CMK (cell line): ENCODE results near the gene CCSER1.

Experiments
- DNase-seq: peaks from one replicate; pipeline ENCODE4 v3.0.0-alpha.2; 2010; ENCODE audit warnings: low read depth

CCSER1 gene

DNA sequence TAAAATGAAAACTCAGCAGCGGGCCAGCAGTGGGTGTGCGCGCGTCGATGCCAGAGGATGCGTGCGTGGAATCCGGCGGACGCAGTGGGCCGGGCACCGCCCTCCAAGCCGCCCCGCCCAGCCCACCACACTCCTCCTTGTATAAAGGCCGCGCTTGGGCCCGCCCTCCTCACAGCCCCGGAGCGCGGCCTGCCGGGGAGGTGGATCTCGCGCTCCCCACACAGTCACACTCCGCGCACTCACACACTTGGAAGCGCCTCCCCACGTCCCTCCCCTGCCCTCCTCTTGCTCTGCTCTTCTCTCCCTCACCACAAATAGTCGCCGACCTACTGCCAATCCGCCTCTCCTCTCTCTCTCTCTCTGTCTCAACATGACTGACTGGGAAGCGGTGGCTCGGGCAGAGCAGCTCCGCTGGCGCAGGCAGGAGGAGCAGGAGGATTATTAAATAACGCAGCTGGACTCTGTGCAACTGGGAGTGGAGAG lies at the start of gene CCSER1:
Gene CCSER1 (plus strand): TSS at position 172 of the 483 bp plus-strand sequence.
- DNase-seq: no peak

GRCh38 chr4:90078440-90078839 lies 48.8 kb upstream of the CCSER1 start:
- no peak for DNase-seq

- no peak for DNase-seq
Measured at GRCh38 chr4:90080116-90080515, 47.1 kb upstream of the CCSER1 start.

DNA sequence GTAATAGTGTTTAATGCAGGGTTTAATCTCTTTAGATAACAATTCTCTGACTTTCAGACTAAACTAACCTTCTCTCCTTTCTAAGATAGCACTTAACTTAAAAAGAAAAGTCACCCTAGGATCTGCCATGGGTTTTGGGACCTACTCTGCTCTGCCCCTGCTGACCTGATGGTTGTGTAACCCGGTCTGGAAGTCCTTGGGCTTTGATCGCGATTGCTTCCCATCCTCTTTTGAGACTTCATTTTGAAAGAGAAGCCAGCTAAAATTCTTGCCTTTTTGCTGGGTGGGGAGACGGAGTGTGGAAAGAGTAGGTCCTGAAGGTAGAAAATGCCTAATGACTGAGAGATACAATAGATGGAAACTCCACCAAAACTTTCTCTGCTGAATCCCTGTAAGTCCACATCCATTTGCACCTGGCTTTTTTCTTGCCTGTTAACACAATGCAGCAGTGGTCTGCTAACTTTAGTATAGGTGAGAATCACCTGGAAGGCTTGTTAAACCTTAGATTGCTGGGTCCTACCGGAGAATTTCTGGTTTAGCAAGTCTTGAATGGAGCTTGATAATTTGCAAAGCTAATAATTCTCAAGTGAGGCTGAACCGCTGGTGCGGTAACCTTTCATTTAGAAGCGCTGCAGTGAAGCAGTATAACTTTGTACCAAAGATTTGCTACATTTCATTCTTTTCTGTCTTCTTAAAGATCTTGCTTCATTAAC lies 45.6 kb upstream of the CCSER1 start:
- DNase-seq: no peak

DNA sequence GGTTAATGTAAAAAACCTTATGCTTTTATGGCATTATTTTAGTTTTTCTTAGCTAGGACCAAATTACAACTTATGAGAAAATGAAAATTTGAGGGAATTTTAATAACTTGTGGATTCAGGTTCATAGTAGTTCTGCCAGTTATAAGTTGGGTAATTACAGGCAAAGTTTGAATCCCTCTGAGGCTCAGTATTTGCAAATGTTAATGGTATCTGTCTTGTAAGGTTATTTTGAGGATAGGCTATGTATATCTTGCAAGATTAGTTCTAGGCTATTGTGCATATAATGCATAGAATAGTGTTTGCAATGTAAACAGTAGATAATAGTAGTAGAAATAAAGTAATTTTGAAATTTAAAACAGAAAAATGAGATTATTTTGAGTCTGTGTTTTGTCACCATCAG lies 44.7 kb upstream of the CCSER1 start:
- DNase-seq: no peak

- DNase-seq: no peak
Measured at GRCh38 chr4:90084277-90084966, 42.8 kb upstream of the CCSER1 start.

- no peak for DNase-seq
Measured at GRCh38 chr4:90084967-90085295, 42.3 kb upstream of the CCSER1 start.

GRCh38 chr4:90093526-90093925 lies 33.7 kb upstream of the CCSER1 start:
- no peak for DNase-seq

- no peak for DNase-seq
Measured at GRCh38 chr4:90095000-90095399, 32.2 kb upstream of the CCSER1 start.

DNA sequence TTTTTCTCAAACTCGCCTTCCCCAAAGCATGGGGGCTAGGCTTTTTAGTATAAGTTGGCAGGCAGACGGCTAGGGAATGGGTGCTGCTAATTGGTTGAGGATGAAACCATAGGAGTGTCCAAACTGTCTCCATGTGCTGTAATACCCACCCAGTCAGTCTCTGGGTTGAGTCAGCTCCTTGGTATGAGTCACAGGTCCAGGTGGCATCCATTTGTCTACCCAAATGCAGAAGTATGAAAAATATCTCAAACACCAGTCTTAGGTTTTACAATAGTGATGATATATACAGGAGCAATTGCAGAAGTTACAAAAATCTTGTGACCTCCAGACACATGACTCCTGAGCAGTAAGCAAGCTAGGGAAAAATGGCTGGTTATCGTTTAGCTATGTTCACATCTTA lies 27.4 kb upstream of the CCSER1 start:
- DNase-seq: no peak

- no peak for DNase-seq
Measured at GRCh38 chr4:90103991-90104390, 23.2 kb upstream of the CCSER1 start.

DNA sequence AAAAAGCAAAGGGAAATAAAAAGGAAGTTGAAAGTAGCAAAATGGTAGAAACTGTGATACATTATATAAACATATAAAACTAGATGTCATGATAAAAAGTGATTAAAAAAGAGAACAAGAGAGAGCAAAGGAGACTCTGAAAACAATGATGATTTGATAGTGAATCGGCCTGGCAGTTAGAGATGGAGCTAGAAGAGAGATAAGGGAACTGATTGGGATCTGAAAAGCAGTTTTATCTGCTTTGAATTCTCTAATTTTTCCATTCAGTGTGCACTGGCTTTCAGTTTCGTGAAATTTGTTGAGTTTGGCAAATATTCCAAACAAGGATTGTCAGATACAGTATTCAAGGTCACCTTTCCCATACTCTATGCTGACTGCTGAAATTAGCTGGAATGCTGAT lies 21.9 kb upstream of the CCSER1 start:
- no peak for DNase-seq

- no peak for DNase-seq
Measured at GRCh38 chr4:90112715-90113114, 14.5 kb upstream of the CCSER1 start.

- DNase-seq: no peak
Measured at GRCh38 chr4:90113881-90114457, 13.2 kb upstream of the CCSER1 start.

DNA sequence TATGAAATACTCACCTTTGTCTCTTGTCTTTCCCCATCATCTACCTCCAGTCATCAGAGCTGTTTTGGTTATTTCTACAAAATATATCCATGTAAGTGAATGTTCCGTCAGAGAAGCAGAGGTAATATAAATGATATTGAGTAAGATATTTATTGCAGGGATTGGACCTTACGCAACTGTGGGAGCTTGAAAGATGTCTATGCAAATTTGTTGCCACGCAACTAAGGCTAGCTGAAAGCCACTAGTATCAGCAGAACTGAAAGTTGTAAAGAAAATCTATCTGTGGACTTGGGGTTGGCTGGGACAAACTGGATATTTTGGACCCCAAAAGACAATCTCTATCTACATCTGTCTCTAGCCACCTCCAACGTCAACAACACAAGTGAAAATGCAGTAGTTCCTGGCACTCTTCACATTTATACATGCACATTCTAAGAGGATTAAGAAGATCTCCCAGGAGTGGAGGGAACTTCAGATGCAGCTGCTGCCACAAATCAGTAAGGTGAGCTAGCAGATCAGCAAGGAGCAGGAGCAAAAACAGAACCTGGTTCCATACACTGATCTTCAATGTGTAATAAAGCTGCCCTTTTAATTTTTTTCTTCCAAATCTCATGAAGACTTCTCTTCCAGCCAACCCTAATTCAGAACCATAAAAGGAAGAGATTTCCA lies 8.5 kb upstream of the CCSER1 start:
- no peak for DNase-seq

DNA sequence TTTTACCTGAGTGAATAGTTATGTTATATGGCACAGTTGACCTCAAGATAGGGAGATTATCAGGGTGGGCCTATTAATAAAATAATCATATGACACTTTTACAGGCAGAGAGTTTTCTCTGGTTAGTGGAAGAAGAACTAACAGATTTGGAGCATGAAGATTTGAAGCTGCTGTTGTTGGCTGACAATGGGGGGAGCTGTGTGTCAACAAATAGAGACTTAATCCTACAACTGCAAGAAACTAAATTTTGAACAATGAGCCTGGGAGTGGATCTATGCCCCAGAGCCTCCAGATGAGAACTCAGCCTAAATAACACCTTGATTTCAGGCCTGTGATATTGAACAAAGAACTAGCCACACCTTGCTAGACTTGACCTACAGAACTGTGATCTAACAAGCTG lies 7.2 kb upstream of the CCSER1 start:
- DNase-seq: no peak

- DNase-seq: no peak
Measured at GRCh38 chr4:90120815-90121214, 6.4 kb upstream of the CCSER1 start.

DNA sequence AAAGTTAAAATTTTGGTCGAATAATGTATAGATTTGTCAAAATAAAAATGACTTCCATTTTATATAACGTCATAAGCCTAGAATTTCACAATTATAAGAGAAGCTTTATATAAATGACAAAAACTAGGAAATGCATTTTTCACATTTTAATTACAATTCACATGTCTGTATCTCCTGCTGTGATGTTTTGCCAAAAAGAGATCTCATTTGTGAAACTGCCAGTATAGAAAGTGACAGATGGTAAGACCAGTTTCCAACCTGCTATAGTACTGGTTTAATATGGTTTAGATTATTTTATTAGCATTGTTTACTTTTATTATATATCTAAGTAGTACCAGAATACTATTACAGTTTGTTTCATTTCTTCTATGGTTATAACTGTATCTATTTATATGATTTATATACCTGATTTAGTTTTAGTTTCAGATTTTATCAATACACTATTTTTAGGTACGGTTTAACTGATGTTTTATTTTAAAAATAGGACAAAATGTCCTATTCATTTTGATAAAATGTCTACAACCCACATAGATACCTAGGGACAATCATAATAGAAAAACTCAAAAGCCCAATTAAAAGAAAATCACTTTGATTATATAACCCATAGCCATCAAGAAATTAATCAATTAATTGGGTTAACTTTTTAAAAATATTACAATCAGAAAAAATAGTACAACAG lies 5.4 kb upstream of the CCSER1 start:
- no peak for DNase-seq

- DNase-seq: no peak
Measured at GRCh38 chr4:90122355-90122748, 4.8 kb upstream of the CCSER1 start.

DNA sequence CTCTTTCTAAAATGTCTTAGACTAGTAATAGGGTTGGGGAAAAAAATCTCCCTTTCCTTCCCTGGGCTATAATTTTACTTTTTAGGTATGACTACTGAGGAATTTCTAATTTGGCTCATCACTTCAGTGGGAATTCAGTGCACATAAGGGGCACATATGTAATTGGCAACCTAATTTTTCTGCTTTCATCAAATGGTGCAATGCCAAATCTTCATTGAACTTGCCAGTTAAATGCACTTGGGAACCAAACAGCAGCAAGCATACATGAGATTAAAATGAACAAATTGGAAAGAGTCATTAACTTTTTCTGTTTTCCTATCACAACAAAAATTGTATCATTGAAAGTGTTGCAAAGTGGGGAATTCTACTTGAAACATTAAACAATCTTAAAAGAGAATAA lies 2.9 kb upstream of the CCSER1 start:
- no peak for DNase-seq

GRCh38 chr4:90126805-90127204 lies 389 bp upstream of the CCSER1 start:
- no peak for DNase-seq

DNA sequence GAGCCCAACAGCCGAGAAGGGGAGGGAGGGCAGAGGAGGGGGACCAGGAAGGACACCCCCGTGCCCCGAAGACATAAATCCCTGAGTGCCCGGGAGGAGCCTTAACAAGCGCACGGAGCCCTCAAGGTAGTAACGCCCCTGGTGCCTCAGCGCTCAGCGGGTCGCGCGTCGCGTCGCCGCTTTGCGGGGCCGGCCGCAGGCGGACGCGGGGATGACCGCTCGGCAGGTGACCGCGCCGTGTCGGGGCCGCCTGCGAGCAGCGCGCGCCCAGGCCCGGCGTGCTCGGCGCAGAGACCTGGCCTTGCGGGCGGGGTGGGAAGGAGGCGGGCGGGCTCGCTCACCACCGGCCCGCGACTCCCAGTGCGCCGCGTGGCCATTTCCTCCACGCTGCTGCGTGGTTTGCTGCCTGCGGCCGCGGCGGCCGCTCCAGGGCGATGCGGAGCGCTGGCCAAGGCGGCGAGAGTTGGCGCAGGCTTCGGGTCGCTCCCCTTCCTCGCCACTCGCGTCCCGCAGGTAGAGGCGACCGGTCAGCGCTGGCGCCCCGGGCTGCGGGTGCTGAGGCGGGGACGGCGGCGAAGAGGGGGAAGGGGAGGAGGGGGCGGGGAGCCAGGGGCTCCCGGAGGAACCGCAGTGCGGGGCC lies 632 bp downstream of the CCSER1 start:
- DNase-seq: no peak
